ENCODE measurements around the gene PALD1. TPM values are rescaled to one million over a fixed set of nuclear protein-coding genes. Genes with fewer than 3 reads are reported as not detected.

PALD1 gene
- total and polyA plus RNA-seq, 2 of the 4 experiments (the other 2 are of a cell fraction), result 0.12 to 0.18 TPM

GRCh38 chr10:70495691-70496261 is 17.2 kb downstream of the PALD1 start:
- BruUV-seq (replicated peaks), result no TSS peak
- no CpG with 5 or more reads among the region's 4 CpGs for WGBS, 2 experiments (ENCODE audit: extremely low coverage in 2 of 2, insufficient read length in 1 of 2)
- no peak overlapping the region for H3K14ac ChIP-seq (replicated peaks; ENCODE audit: low read depth, low read length)
- in situ Hi-C loops (cut with MboI; ENCODE audit: low sequenced_read_pairs) (no loop called here), intact Hi-C loops (cut with micrococcal nuclease) (no loop called here), dilution Hi-C loops (cut with HindIII; ENCODE audit: low sequenced_read_pairs, unreplicated experiment) (no loop called here)
- H3K27me3 ChIP-seq (ENCODE audit: control insufficient read depth, insufficient read depth, low read length), result peaks cover 25% of the 10 kb centered on the region
- no peak overlapping the region for H4K5ac ChIP-seq (ENCODE audit: low read depth, low read length)
- no peaks in the 10 kb centered on the region for H3K9me3 ChIP-seq (ENCODE audit: control insufficient read depth, insufficient read depth, low read length)
- no peak overlapping the region for H4K91ac ChIP-seq (ENCODE audit: insufficient read depth, low read depth, low read length)
- no peaks in the 10 kb centered on the region for H3K79me1 ChIP-seq (ENCODE audit: low read depth in 1 of 2, low read length in 2 of 2)
- no peak overlapping the region for H3K4me3 ChIP-seq (ENCODE audit: insufficient read depth, low read depth, low read length)
- no peak overlapping the region for H2BK15ac ChIP-seq (ENCODE audit: low read depth, low read length)
- H3K4me2 ChIP-seq (ENCODE audit: low read depth, low read length), result no peak overlapping the region
- H3K56ac ChIP-seq (ENCODE audit: extremely low read depth, insufficient read depth, low read length), result no peak overlapping the region
- H4K8ac ChIP-seq (ENCODE audit: low read depth in 2 of 2, low read length in 2 of 2), result no peak overlapping the region
- no peak overlapping the region for H3K18ac ChIP-seq (ENCODE audit: low read depth, low read length)
- TF ChIP-seq FOS (IDR thresholded peaks at IDR 0.05; ENCODE audit: low read depth, low read length) (no peak), BHLHE40 (IDR thresholded peaks at IDR 0.05; ENCODE audit: low read depth, low read length) (no peak), USF2 (IDR thresholded peaks at IDR 0.05; ENCODE audit: low read depth, low read length) (no peak), RCOR1 (IDR thresholded peaks at IDR 0.05; ENCODE audit: insufficient replicate concordance, low read length) (no peak), MXI1 (IDR thresholded peaks at IDR 0.05; ENCODE audit: borderline replicate concordance, low read depth, low read length) (no peak), MAFK (IDR thresholded peaks at IDR 0.05; ENCODE audit: low read depth, low read length) (no peak), RAD21 (IDR thresholded peaks at IDR 0.05; ENCODE audit: low read length) (no peak), CTCF (conservative IDR thresholded peaks at IDR 0.05; ENCODE audit: low read depth, low read length) (no peak), SMC3 (IDR thresholded peaks at IDR 0.05; ENCODE audit: low read depth, low read length) (no peak), ELK1 (IDR thresholded peaks at IDR 0.05; ENCODE audit: borderline replicate concordance, low read depth, low read length) (no peak), CHD1 (IDR thresholded peaks at IDR 0.05; ENCODE audit: low read depth, low read length) (no peak), CEBPB (IDR thresholded peaks at IDR 0.05; ENCODE audit: low read depth, low read length) (no peak), NFE2L2 (IDR thresholded peaks at IDR 0.05; ENCODE audit: low read depth, low read length) (no peak), POLR2A (IDR thresholded peaks at IDR 0.05; ENCODE audit: low read depth, low read length) (no peak), MAZ (IDR thresholded peaks at IDR 0.05; ENCODE audit: borderline replicate concordance, low read depth, low read length) (no peak)
- ChIA-PET POLR2A (ENCODE audit: unreplicated experiment) (no interaction called here), CTCF (interaction anchor here (1.0 kb wide), 1 partner anchor 8 kb away, joined by 3 read pairs; no protein-coding TSS in a partner anchor)
- no peaks in the 10 kb centered on the region for H3K36me3 ChIP-seq (ENCODE audit: control insufficient read depth, insufficient read depth, low read length)
- H2AK9ac ChIP-seq (replicated peaks; ENCODE audit: low read depth, low read length, poor library complexity), result no peak overlapping the region
- no peaks in the 10 kb centered on the region; the same call in 1 of the 2 replicates for H3K4me1 ChIP-seq (ENCODE audit: control insufficient read depth, insufficient read depth, low read length)
- no peak overlapping the region for H2BK5ac ChIP-seq (ENCODE audit: low read depth, low read length, poor library complexity, severe bottlenecking)
- no peak overlapping the region for H2AK5ac ChIP-seq (ENCODE audit: low read depth, low read length)
- H3K23ac ChIP-seq (ENCODE audit: low read depth, low read length), result no peak overlapping the region
- no peak overlapping the region for H2BK20ac ChIP-seq (ENCODE audit: low read depth, low read length)
- H2BK120ac ChIP-seq (ENCODE audit: low read depth, low read length), result no peak overlapping the region
- H3K27ac ChIP-seq (ENCODE audit: insufficient read depth, low read length), result no peak overlapping the region
- H2AFZ ChIP-seq (replicated peaks; ENCODE audit: low read length, poor library complexity), result no peak overlapping the region
- no peak overlapping the region for H3K4ac ChIP-seq (ENCODE audit: low read depth, low read length)
- no peaks in the 10 kb centered on the region for H4K20me1 ChIP-seq (ENCODE audit: insufficient read depth, low read length)
- DNase-seq (no peak), ATAC-seq (ENCODE audit: low read depth) (no peak)
- H3K9me1 ChIP-seq (ENCODE audit: insufficient read depth, low read length), result no peaks in the 10 kb centered on the region
- no peak overlapping the region for H3K9ac ChIP-seq (ENCODE audit: low read depth, low read length)

All from IMR-90 (cell line).